Upper lobe of right lung (tissue), 1 donor: Measurements from ENCODE around the gene CCL17. TPM values are rescaled to one million over a fixed set of nuclear protein-coding genes. Genes with fewer than 3 reads are reported as not detected.

Source experiments
- ATAC-seq: fragments of 200-7000 bp; cut with Tn5 transposase; one replicate; pipeline ENCODE4 v1.9.1; 2020; ENCODE audit warnings: mild to moderate bottlenecking, moderate library complexity
- DNase-seq: peaks from one replicate; pipeline ENCODE4 v3.0.0-alpha.2; 2020
- H3K27ac ChIP-seq: fragments of 200-600 bp; one replicate; pipeline ENCODE4 v1.8.0; 2022
- H3K27me3 ChIP-seq: fragments of 200-600 bp; one replicate; pipeline ENCODE4 v1.8.0; 2022; ENCODE audit warnings: mild to moderate bottlenecking
- H3K36me3 ChIP-seq: fragments of 200-600 bp; one replicate; pipeline ENCODE4 v1.8.0; 2022
- H3K4me1 ChIP-seq: fragments of 200-600 bp; one replicate; pipeline ENCODE4 v1.8.0; 2022
- H3K4me3 ChIP-seq: fragments of 200-600 bp; one replicate; pipeline ENCODE4 v1.8.0; 2022; ENCODE audit warnings: mild to moderate bottlenecking
- H3K9me3 ChIP-seq: fragments of 200-600 bp; one replicate; pipeline ENCODE4 v1.8.0; 2022
- intact Hi-C: fragments of 100-400 bp; cut with DNase I; formaldehyde crosslinking; loops from one replicate; pipeline ENCODE4 v1.11.0; 2022
- long read RNA-seq: library from polyadenylated mRNA; unstranded; transcript quantifications from one replicate; pipeline ENCODE4 v2.0.0, GENCODE V29; 2021
- total RNA-seq: library from RNA; stranded (reverse); fragmentation: NEBNext Ultra II Directional; extraction: Animal tissue kit (Norgen Biotek cat#: 25700); gene quantifications from one replicate; pipeline ENCODE4 v1.2.1, GENCODE V29; 2021
- TF ChIP-seq, protein P1 (sequence below): fragments of 200-600 bp; IDR thresholded peaks from one replicate; pipeline ENCODE4 v1.8.0; 2022; ENCODE audit warnings: antibody characterized with exemption
- donor health status: DM: no; HTN: yes; CAD: no; lungs with severe emphysema.

Gene CCL17
- total RNA-seq, result 15.5 TPM
- long read RNA-seq, partial matches to known transcripts, result 0 of 3 reads
- long read RNA-seq, other reads (novel, unspliced or antisense), result 0 of 3 reads

DNA sequence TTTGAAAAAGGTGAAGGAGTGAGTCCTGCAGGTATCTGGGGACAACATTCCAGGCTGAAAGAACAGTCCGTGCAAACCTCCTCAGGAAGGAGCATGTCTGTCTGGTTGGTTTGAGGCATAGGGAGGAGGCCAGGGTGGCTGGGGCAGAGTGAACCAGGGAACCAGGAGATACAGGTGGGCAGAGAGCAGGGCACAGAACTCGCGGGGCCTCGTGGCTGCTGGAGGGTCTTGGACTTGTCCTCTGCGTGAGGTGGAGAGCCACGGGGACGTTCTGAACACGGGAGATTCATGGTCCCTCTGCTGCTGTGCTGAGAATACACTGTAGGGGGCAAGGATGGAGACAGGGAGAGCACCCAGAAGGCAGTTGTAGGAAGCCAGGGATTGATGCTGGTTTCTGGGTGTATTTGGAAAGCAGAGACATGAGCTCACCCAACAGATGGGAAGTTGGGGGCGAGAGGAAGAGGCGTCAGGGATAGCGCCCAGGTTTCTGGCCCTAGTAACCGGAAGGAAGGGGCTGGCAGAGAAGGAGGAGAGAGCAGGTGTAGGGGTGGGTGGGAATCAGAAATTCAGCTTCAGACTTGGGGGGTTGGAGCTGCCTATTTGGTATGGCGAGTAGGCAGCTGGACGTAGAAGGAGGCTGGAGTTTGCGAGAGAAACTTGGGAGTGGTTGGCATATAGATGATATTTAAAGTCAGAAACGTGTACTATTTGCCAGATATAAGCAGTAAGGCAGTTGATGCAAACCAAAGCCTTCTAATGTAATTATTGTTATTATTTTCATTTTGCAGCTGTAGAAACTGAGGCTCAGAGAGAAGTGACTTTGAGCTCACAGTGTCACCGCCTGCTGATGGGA lies at the start of gene CCL17:
Gene CCL17, plus strand, starts transcription at position 803 of the 853 bp plus-strand sequence. CDS start 9,166 bp downstream, outside the sequence.
- Histone ChIP-seq H3K4me3 (no peak within 1 kb of the TSS), H3K4me1 (peaks cover 5% of the 10 kb centered on the region), H3K27ac (no peak within 1 kb of the TSS), H3K36me3 (no peaks in the 10 kb centered on the region), H3K9me3 (no peaks in the 10 kb centered on the region), H3K27me3 (no peaks in the 10 kb centered on the region)
- TF ChIP-seq, protein P1, sequence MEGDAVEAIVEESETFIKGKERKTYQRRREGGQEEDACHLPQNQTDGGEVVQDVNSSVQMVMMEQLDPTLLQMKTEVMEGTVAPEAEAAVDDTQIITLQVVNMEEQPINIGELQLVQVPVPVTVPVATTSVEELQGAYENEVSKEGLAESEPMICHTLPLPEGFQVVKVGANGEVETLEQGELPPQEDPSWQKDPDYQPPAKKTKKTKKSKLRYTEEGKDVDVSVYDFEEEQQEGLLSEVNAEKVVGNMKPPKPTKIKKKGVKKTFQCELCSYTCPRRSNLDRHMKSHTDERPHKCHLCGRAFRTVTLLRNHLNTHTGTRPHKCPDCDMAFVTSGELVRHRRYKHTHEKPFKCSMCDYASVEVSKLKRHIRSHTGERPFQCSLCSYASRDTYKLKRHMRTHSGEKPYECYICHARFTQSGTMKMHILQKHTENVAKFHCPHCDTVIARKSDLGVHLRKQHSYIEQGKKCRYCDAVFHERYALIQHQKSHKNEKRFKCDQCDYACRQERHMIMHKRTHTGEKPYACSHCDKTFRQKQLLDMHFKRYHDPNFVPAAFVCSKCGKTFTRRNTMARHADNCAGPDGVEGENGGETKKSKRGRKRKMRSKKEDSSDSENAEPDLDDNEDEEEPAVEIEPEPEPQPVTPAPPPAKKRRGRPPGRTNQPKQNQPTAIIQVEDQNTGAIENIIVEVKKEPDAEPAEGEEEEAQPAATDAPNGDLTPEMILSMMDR, result no peak
- ATAC-seq, result no peak
- DNase-seq, result no peak
- intact Hi-C loops, result no loop called here

DNA sequence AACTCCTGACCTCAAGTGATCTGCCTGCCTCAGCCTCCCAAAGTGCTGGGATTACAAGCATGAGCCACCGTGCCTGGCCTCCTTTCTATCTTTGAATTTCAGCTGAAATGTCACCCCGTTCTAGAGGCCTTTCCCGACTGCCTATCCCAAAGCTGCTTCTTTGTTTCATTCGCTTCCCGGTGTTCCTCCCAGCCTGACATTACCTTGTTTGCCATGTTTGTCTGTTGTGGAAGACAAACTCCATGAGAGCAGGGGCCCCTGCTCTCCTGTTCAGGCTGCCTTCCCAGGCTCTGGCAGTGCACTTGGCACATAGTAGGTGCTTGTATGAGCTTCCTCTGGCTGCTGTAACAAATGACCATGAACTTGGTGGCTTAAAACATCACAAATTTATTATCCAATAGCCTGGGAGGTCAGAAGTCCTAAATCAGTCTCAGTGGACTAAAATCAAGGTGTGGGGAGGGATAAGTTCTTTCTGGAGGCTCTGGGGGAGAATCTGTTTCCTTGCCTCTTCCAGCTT lies 48.6 kb upstream of the CCL17 start:
- Histone ChIP-seq H3K4me3 (no peak overlapping the region), H3K9me3 (no peaks in the 10 kb centered on the region), H3K27me3 (no peaks in the 10 kb centered on the region), H3K36me3 (no peaks in the 10 kb centered on the region), H3K4me1 (no peaks in the 10 kb centered on the region), H3K27ac (no peak overlapping the region)
- TF ChIP-seq, protein P1, result no peak
- intact Hi-C loops, result no loop called here
- ATAC-seq (no peak), DNase-seq (no peak)

DNA sequence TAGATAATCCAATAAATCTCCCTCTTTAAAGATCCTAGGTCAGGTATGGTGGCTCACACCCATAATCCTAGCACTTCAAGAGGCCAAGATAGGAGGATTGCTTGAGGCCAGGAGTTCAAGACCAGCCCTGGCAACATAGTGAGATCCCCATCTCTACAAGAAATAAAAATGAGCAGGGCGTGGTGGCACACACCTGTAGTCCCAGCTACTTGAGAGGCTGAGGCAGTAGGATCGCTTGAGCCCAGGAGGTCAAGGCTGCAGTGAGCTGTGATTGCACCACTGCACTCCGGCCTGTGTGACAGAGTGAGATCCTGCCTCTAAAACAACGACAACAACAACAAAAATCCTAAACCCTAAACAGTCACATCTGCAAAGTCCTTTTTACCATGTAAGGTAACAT lies 48.0 kb upstream of the CCL17 start:
- DNase-seq, result no peak
- Histone ChIP-seq H3K9me3 (no peaks in the 10 kb centered on the region), H3K36me3 (no peaks in the 10 kb centered on the region), H3K27me3 (no peaks in the 10 kb centered on the region), H3K4me1 (no peaks in the 10 kb centered on the region), H3K4me3 (no peak overlapping the region), H3K27ac (no peak overlapping the region)
- intact Hi-C loops, result no loop called here
- TF ChIP-seq, protein P1, result no peak
- ATAC-seq, result no peak

DNA sequence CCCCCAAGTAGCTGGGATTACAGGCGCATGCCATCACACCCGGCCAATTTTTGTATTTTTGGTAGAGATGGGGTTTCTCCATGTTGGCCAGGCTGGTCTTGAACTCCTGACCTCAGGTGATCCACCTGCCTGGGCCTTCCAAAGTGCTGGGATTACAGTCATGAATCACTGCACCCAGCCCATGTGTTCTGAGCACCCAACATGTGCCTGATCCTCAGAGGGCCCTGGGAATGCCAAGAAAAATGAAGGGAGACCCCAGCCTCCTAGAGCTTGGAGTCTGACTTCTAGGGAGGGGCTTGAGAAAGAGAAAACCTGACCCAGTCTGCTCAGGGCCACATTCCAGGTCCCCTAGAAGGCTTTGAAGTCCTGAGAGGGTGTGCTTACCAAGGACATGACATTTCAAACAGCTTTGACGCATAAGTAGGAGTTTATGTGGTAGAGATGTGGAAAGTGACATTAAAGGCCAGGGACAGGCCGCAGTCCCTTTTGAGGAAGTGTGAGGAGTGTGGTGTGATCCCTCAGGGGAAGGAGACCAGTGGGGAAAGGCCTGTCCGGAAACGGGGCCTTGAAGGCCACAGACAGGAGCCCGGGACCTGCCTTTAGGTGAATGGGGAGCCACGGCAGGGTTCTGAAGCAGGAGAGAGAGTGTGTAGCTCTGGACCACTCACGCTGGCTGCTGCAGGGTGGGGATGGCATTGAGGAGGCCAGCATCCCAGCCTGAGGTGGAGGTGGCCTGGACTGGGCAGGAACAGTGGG lies 47.1 kb upstream of the CCL17 start:
- Histone ChIP-seq H3K27me3 (no peaks in the 10 kb centered on the region), H3K27ac (no peak overlapping the region), H3K36me3 (no peaks in the 10 kb centered on the region), H3K4me1 (no peaks in the 10 kb centered on the region), H3K9me3 (no peaks in the 10 kb centered on the region), H3K4me3 (no peak overlapping the region)
- intact Hi-C loops, result no loop called here
- DNase-seq, result no peak
- TF ChIP-seq, protein P1, result no peak
- peak; percentile 88 for ATAC-seq

DNA sequence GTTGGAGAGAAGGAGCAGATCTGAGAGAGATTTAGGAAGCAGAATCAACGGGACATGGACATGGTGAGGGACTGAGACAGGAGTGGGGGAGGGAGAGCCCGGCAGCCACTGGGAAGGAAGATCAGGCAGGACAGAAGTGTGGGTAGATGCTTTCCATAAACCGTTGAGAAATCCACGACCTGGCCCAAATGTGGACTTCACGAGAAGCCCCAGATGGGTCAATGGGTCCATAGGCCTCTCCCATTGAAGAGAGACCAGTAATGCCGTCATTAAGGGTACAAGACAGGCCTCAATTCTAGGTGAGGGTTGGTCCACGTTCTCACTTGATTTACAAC lies 46.5 kb upstream of the CCL17 start:
- Histone ChIP-seq H3K4me1 (no peaks in the 10 kb centered on the region), H3K4me3 (no peak overlapping the region), H3K27me3 (no peaks in the 10 kb centered on the region), H3K9me3 (no peaks in the 10 kb centered on the region), H3K27ac (no peak overlapping the region), H3K36me3 (no peaks in the 10 kb centered on the region)
- intact Hi-C loops, result no loop called here
- ATAC-seq (peak; percentile 30), DNase-seq (no peak)
- TF ChIP-seq, protein P1, result no peak
